Astrocyte (in vitro differentiated cells and primary cell): Measurements from ENCODE around the gene NRSN1. TPM values are rescaled to one million over a fixed set of nuclear protein-coding genes. Genes with fewer than 3 reads are reported as not detected.
"Not testable (repeated sequence)": the region's sequence is repeated elsewhere in the genome, so short reads cannot be mapped to it uniquely, and the experiment has no call there.

ENCODE experiments used
- DNase-seq: peaks from one replicate; pipeline ENCODE4 v3.0.0-alpha.2; 2010; ENCODE audit warnings: low read depth
- FAIRE-seq: peaks from 2 replicates; lab custom pipeline; 2011; peaks lifted over from hg19 to GRCh38; lab: Jason Lieb, UNC
- H2AFZ ChIP-seq: 2 replicates; pipeline ENCODE4 v1.6.0; 2012; ENCODE audit warnings: low read depth, low read length, inconsistent platforms
- H3K27ac ChIP-seq: 2 replicates; pipeline ENCODE4 v1.5.1; 2011; ENCODE audit warnings: low read depth, low read length, inconsistent platforms
- H3K27me3 ChIP-seq: 2 replicates; pipeline ENCODE4 v1.6.0; 2011; ENCODE audit warnings: low read length, inconsistent platforms; ENCODE audit not compliant: insufficient read depth
- H3K36me3 ChIP-seq: 2 replicates; pipeline ENCODE4 v1.5.1; 2011; ENCODE audit warnings: low read length, inconsistent platforms; ENCODE audit not compliant: insufficient read depth
- H3K4me1 ChIP-seq: 2 replicates; pipeline ENCODE4 v1.5.1; 2011; ENCODE audit warnings: low read length, inconsistent platforms; ENCODE audit not compliant: insufficient read depth
- H3K4me2 ChIP-seq: 2 replicates; pipeline ENCODE4 v1.6.0; 2012; ENCODE audit warnings: low read length, inconsistent platforms
- H3K4me3 ChIP-seq: 2 replicates; pipeline ENCODE4 v1.5.1; 2011; ENCODE audit warnings: low read depth, mild to moderate bottlenecking, low read length, inconsistent platforms; ENCODE audit not compliant: insufficient read depth
- H3K79me2 ChIP-seq: 2 replicates; pipeline ENCODE4 v1.6.0; 2012; ENCODE audit warnings: mild to moderate bottlenecking, low read length, inconsistent platforms; ENCODE audit not compliant: insufficient read depth
- H3K9ac ChIP-seq: 2 replicates; pipeline ENCODE4 v1.6.0; 2012; ENCODE audit warnings: mild to moderate bottlenecking, low read length, inconsistent platforms
- H3K9me3 ChIP-seq: 2 replicates; pipeline ENCODE4 v1.5.1; 2012; ENCODE audit warnings: low read depth, mild to moderate bottlenecking, low read length, inconsistent platforms; ENCODE audit not compliant: insufficient read depth
- H4K20me1 ChIP-seq: 2 replicates; pipeline ENCODE4 v1.6.0; 2012; ENCODE audit warnings: low read length, inconsistent platforms; ENCODE audit not compliant: insufficient read depth
- H3K27ac Mint-ChIP-seq: one replicate; pipeline ENCODE4 v1.8.0; 2021; ENCODE audit warnings: mild to moderate bottlenecking, mixed read lengths; ENCODE audit not compliant: unreplicated experiment
- H3K27me3 Mint-ChIP-seq: one replicate; pipeline ENCODE4 v1.8.0; 2021; ENCODE audit warnings: low read depth, mixed read lengths; ENCODE audit not compliant: unreplicated experiment
- H3K36me3 Mint-ChIP-seq: one replicate; pipeline ENCODE4 v1.8.0; 2021; ENCODE audit warnings: low read depth, mixed read lengths; ENCODE audit not compliant: unreplicated experiment
- H3K4me1 Mint-ChIP-seq: one replicate; pipeline ENCODE4 v1.8.0; 2021; ENCODE audit warnings: low read depth, mixed read lengths; ENCODE audit not compliant: unreplicated experiment
- H3K4me3 Mint-ChIP-seq: one replicate; pipeline ENCODE4 v1.8.0; 2021; ENCODE audit warnings: mild to moderate bottlenecking, moderate library complexity, mixed read lengths; ENCODE audit not compliant: unreplicated experiment
- H3K9me3 Mint-ChIP-seq: one replicate; pipeline ENCODE4 v1.8.0; 2021; ENCODE audit warnings: mild to moderate bottlenecking, mixed read lengths; ENCODE audit not compliant: unreplicated experiment
- CTCF ChIP-seq: IDR thresholded peaks from 2 replicates; pipeline ENCODE4 v1.5.1; 2011; ENCODE audit warnings: low read depth, mild to moderate bottlenecking, inconsistent platforms, low read length, moderate library complexity; ENCODE audit not compliant: insufficient read depth
- EZH2 ChIP-seq: IDR thresholded peaks from 2 replicates; pipeline ENCODE4 v1.6.1; 2012; ENCODE audit warnings: mild to moderate bottlenecking, low read length, inconsistent platforms; ENCODE audit not compliant: insufficient read depth
- total RNA-seq: library from RNA; stranded (reverse); gene quantifications from 2 replicates; pipeline ENCODE4 v1.2.1, GENCODE V29; 2021

Gene NRSN1
- total RNA-seq, 1 donor from 2014 or later, result not detected

DNA sequence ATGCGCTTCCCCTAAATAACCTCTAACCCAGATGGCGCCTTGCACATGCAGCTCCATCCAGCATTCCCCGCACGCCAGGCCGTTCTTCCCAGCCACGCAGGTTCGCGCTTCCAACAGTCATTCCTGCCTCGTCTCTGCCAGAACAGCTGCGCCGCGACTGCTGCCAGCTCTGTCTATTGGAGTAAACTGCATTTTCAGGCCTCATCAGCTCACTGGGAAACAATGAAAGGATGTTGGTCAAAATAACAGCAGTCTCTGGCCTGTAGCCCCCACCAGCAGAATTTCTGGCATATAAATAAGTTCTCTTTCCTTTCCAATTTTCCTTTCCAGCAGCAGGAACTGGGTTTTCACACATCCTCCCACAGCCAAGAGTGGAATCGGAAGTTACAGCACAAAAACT, 14.6 kb downstream of the NRSN1 start:
- no peak overlapping the region for H3K9ac ChIP-seq
- H3K4me1 ChIP-seq, result no peaks in the 10 kb centered on the region
- no peak overlapping the region for H3K27ac ChIP-seq
- H3K79me2 ChIP-seq, result no peaks in the 10 kb centered on the region
- H2AFZ ChIP-seq, result no peak overlapping the region
- no peak overlapping the region for H3K4me2 ChIP-seq
- H3K36me3 ChIP-seq, result no peaks in the 10 kb centered on the region
- no peaks in the 10 kb centered on the region for H3K9me3 ChIP-seq
- FAIRE-seq (no peak), DNase-seq (no peak)
- H3K4me3 Mint-ChIP-seq, result no peak overlapping the region
- no peaks in the 10 kb centered on the region for H3K36me3 Mint-ChIP-seq
- no peaks in the 10 kb centered on the region for H3K4me1 Mint-ChIP-seq
- H3K27ac Mint-ChIP-seq, result no peak overlapping the region
- no peaks in the 10 kb centered on the region for H3K27me3 ChIP-seq
- peaks cover 16% of the 10 kb centered on the region for H3K27me3 Mint-ChIP-seq
- no peaks in the 10 kb centered on the region for H4K20me1 ChIP-seq
- no peak overlapping the region for H3K4me3 ChIP-seq
- no peak for TF ChIP-seq CTCF
- TF ChIP-seq EZH2, result no peak
- H3K9me3 Mint-ChIP-seq, result no peaks in the 10 kb centered on the region

DNA sequence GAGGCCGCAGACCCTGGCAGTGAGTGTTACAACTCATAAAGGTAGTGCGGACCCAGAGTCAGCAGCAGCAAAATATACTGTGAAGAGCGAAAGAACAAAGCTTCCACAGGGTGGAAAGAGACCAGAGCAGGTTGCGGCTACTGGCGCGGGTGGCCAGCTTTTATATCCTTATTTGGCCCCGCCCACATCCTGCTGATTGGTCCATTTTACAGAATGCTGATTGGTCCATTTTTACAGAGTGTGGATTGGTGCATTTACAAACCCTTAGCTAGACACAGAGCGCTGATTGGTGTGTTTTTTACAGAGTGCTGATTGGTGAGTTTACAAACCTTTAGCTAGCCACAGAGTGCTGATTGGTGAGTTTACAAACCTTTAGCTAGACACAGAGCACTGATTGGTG, 16.7 kb downstream of the NRSN1 start:
- not testable (repeated sequence) for H3K9me3 ChIP-seq, H4K20me1 ChIP-seq, H3K4me3 ChIP-seq, H3K36me3 ChIP-seq, H2AFZ ChIP-seq, H3K36me3 Mint-ChIP-seq, H3K27me3 ChIP-seq, DNase-seq, H3K9me3 Mint-ChIP-seq, H3K4me3 Mint-ChIP-seq, H3K4me2 ChIP-seq, H3K4me1 Mint-ChIP-seq, H3K27ac Mint-ChIP-seq, H3K79me2 ChIP-seq, FAIRE-seq, H3K27ac ChIP-seq, H3K4me1 ChIP-seq, H3K9ac ChIP-seq
- peaks cover 16% of the 10 kb centered on the region for H3K27me3 Mint-ChIP-seq

GRCh38 chr6:24145690-24146131, 19.7 kb downstream of the NRSN1 start:
- FAIRE-seq (no peak), DNase-seq (no peak)
- H3K79me2 ChIP-seq, result no peaks in the 10 kb centered on the region
- H3K4me1 ChIP-seq, result no peaks in the 10 kb centered on the region
- Mint-ChIP-seq H3K36me3 (no peaks in the 10 kb centered on the region), H3K9me3 (no peaks in the 10 kb centered on the region), H3K27me3 (peaks cover 5% of the 10 kb centered on the region), H3K27ac (no peak overlapping the region), H3K4me1 (peaks cover 2% of the 10 kb centered on the region), H3K4me3 (no peak overlapping the region)
- no peaks in the 10 kb centered on the region for H4K20me1 ChIP-seq
- no peak overlapping the region for H3K27ac ChIP-seq
- H3K9me3 ChIP-seq, result no peaks in the 10 kb centered on the region
- H3K4me2 ChIP-seq, result no peak overlapping the region
- no peaks in the 10 kb centered on the region for H3K27me3 ChIP-seq
- no peak overlapping the region for H2AFZ ChIP-seq
- no peak overlapping the region for H3K9ac ChIP-seq
- no peak overlapping the region for H3K4me3 ChIP-seq
- no peak for TF ChIP-seq CTCF
- no peak for TF ChIP-seq EZH2
- no peaks in the 10 kb centered on the region for H3K36me3 ChIP-seq
